GM12878 (cell line): Measurements from ENCODE around the gene TNIP1. TPM values are rescaled to one million over a fixed set of nuclear protein-coding genes. Genes with fewer than 3 reads are reported as not detected.

Experiments used
- ATAC-seq: fragments of 200-7000 bp; cut with Tn5 transposase; 3 replicates; pipeline ENCODE4 v1.9.1; 2020; ENCODE audit warnings: mild to moderate bottlenecking, moderate library complexity
- BruUV-seq: library from RNA; stranded (reverse); fragments of 400-500 nt; replicated peaks from 2 replicates; lab custom pipeline; 2021; lab: Mats Ljungman, UMichigan
- CTCF ChIA-PET: fragments of 300-600 bp; sonication (Branson Sonifier 250); formaldehyde crosslinking; extraction: SDS; loops from one replicate; lab custom pipeline; 2021; ENCODE audit warnings: inconsistent platforms; lab: Yijun Ruan, JAX
- POLR2A ChIA-PET: fragments of 350-600 bp; formaldehyde crosslinking; extraction: SDS; loops from one replicate; lab custom pipeline; 2021; ENCODE audit warnings: inconsistent platforms; lab: Charles Lee
- RAD21 ChIA-PET: fragments of 300-600 bp; sonication (Branson Sonifier 250); formaldehyde crosslinking; loops from one replicate; lab custom pipeline; 2023; ENCODE audit warnings: antibody characterized with exemption; ENCODE audit not compliant: unreplicated experiment; lab: Charles Lee
- SMC1A ChIA-PET: fragments of 300-600 bp; sonication (Branson Sonifier 250); formaldehyde crosslinking; loops from one replicate; lab custom pipeline; 2023; ENCODE audit not compliant: unreplicated experiment, uncharacterized antibody; lab: Charles Lee
- DNase-seq: peaks from one replicate; pipeline ENCODE4 v3.0.0-alpha.2; 2011; ENCODE audit warnings: low read depth, low spot score
- FAIRE-seq: peaks from 3 replicates; lab custom pipeline; 2011; peaks lifted over from hg19 to GRCh38; lab: Jason Lieb, UNC
- H2AFZ ChIP-seq: 2 replicates; pipeline ENCODE4 v1.6.0; 2011; ENCODE audit warnings: low read depth, low read length, control low read depth; ENCODE audit not compliant: control insufficient read depth
- H3K27ac ChIP-seq: 2 replicates; pipeline ENCODE4 v1.5.1; 2011; ENCODE audit warnings: control low read depth; ENCODE audit not compliant: control insufficient read depth, insufficient read depth
- H3K27me3 ChIP-seq, 2 experiments: replicated peaks in 1 of 2; 2 replicates each; pipeline versions ENCODE4 v1.6.0 to v1.6.1; 2011; ENCODE audit warnings: low read length in 1 of 2; ENCODE audit not compliant: control insufficient read depth in 2 of 2, insufficient read depth in 2 of 2
- H3K36me3 ChIP-seq, 2 experiments: 2 replicates each; pipeline ENCODE4 v1.5.1; 2011; ENCODE audit warnings: low read length in 1 of 2; ENCODE audit not compliant: control insufficient read depth in 2 of 2, insufficient read depth in 2 of 2
- H3K4me1 ChIP-seq: 2 replicates; pipeline ENCODE4 v1.6.1; 2011; ENCODE audit warnings: mild to moderate bottlenecking, low read length, moderate library complexity, mixed read lengths; ENCODE audit not compliant: control insufficient read depth, insufficient read depth
- H3K4me2 ChIP-seq: 2 replicates; pipeline ENCODE4 v1.6.0; 2011; ENCODE audit warnings: control low read depth; ENCODE audit not compliant: control insufficient read depth, insufficient read depth
- H3K4me3 ChIP-seq: fragments of 200-600 bp; sonication (generic); 2 replicates; pipeline ENCODE4 v1.5.1; 2016
- H3K79me2 ChIP-seq: 2 replicates; pipeline ENCODE4 v1.6.0; 2011; ENCODE audit warnings: low read length; ENCODE audit not compliant: control insufficient read depth, insufficient read depth
- H3K9ac ChIP-seq: 2 replicates; pipeline ENCODE4 v1.8.0; 2011; ENCODE audit warnings: low read length, control low read depth, mixed read lengths; ENCODE audit not compliant: control insufficient read depth, insufficient read depth
- H3K9me3 ChIP-seq: replicated peaks from 3 replicates; pipeline ENCODE4 v1.5.1; 2011; ENCODE audit warnings: mild to moderate bottlenecking, low read length; ENCODE audit not compliant: control insufficient read depth, insufficient read depth
- H4K20me1 ChIP-seq: 2 replicates; pipeline ENCODE4 v1.6.0; 2011; ENCODE audit not compliant: control insufficient read depth, insufficient read depth
- CHD1 ChIP-seq: IDR thresholded peaks from 2 replicates; pipeline ENCODE4 v1.6.1; 2012; ENCODE audit warnings: low read depth, low read length, improper control_type of control experiment
- E2F8 ChIP-seq: fragments of 450-650 bp; IDR thresholded peaks from 2 replicates; pipeline ENCODE4 v1.6.1; 2018; ENCODE audit warnings: mild to moderate bottlenecking, low read depth, moderate library complexity; ENCODE audit not compliant: partially characterized antibody
- ELK1 ChIP-seq: IDR thresholded peaks from 2 replicates; pipeline ENCODE4 v1.6.1; 2012; ENCODE audit warnings: low read depth, low read length, improper control_type of control experiment
- FOS ChIP-seq: IDR thresholded peaks from 3 replicates; pipeline ENCODE4 v1.6.1; 2011; ENCODE audit warnings: borderline replicate concordance; ENCODE audit not compliant: insufficient read length; ENCODE audit errors: extremely low read depth
- GABPA ChIP-seq: IDR thresholded peaks from 2 replicates; pipeline ENCODE4 v1.6.1; 2014; ENCODE audit warnings: antibody characterized with exemption, low read depth, mild to moderate bottlenecking, inconsistent platforms
- JUNB ChIP-seq: IDR thresholded peaks from 2 replicates; pipeline ENCODE4 v1.6.1; 2016; ENCODE audit warnings: antibody characterized with exemption, mild to moderate bottlenecking
- JUND ChIP-seq: IDR thresholded peaks from 2 replicates; pipeline ENCODE4 v1.6.1; 2012; ENCODE audit warnings: low read depth, mild to moderate bottlenecking, low read length, improper control_type of control experiment, moderate library complexity
- LARP7 ChIP-seq: fragments of 450-650 bp; IDR thresholded peaks from 2 replicates; pipeline ENCODE4 v1.6.1; 2017; ENCODE audit warnings: mild to moderate bottlenecking
- MLLT1 ChIP-seq: fragments of 450-650 bp; IDR thresholded peaks from 2 replicates; pipeline ENCODE4 v1.6.1; 2016; ENCODE audit warnings: mild to moderate bottlenecking
- MXI1 ChIP-seq: fragments of 150-350 bp; IDR thresholded peaks from 2 replicates; pipeline ENCODE4 v1.6.1; 2011; ENCODE audit warnings: low read depth, mild to moderate bottlenecking, inconsistent platforms, low read length, improper control_type of control experiment
- MYC ChIP-seq: IDR thresholded peaks from 2 replicates; pipeline ENCODE4 v1.6.1; 2011; ENCODE audit warnings: mild to moderate bottlenecking, low read length, moderate library complexity, inconsistent platforms; ENCODE audit not compliant: insufficient read depth, insufficient replicate concordance, insufficient read length, severe bottlenecking
- PAX5 ChIP-seq: IDR thresholded peaks from 2 replicates; pipeline ENCODE4 v1.6.1; 2011; ENCODE audit warnings: low read depth, low read length, borderline replicate concordance
- SMAD1 ChIP-seq: fragments of 450-650 bp; IDR thresholded peaks from 2 replicates; pipeline ENCODE4 v1.6.1; 2018; ENCODE audit warnings: mild to moderate bottlenecking, low read depth; ENCODE audit not compliant: partially characterized antibody
- SMC3 ChIP-seq: IDR thresholded peaks from 2 replicates; pipeline ENCODE4 v1.6.1; 2011; ENCODE audit warnings: low read length, improper control_type of control experiment, borderline replicate concordance
- STAT1 ChIP-seq: fragments of 450-650 bp; conservative IDR thresholded peaks from 2 replicates; pipeline ENCODE4 v1.6.1; 2014; ENCODE audit warnings: antibody characterized with exemption, mild to moderate bottlenecking
- SUPT20H ChIP-seq: IDR thresholded peaks from 2 replicates; pipeline ENCODE4 v1.6.1; 2011; ENCODE audit warnings: low read depth, mild to moderate bottlenecking, low read length, moderate library complexity, borderline replicate concordance; ENCODE audit not compliant: control insufficient read depth
- TBL1XR1 ChIP-seq: IDR thresholded peaks from 2 replicates; pipeline ENCODE4 v1.6.1; 2012; ENCODE audit warnings: low read depth, low read length, improper control_type of control experiment
- ZNF207 ChIP-seq: fragments of 450-650 bp; IDR thresholded peaks from 2 replicates; pipeline ENCODE4 v1.6.1; 2014; ENCODE audit warnings: antibody characterized with exemption, mild to moderate bottlenecking, borderline replicate concordance
- ZNF384 ChIP-seq: IDR thresholded peaks from 2 replicates; pipeline ENCODE4 v1.6.1; 2012; ENCODE audit warnings: low read depth, mild to moderate bottlenecking, low read length, improper control_type of control experiment, borderline replicate concordance
- WGBS: methylation state at CpG from one replicate; pipeline ENCODE4 v1.1.6; 2016; ENCODE audit warnings: low lambda C conversion rate; ENCODE audit not compliant: insufficient replicate concordance, insufficient coverage; ENCODE audit errors: missing lambda C conversion rate; 5-methylcytosine and 5-hydroxymethylcytosine counted together
- in situ Hi-C: fragments of 300-500 bp; cut with MboI; formaldehyde crosslinking; loops from 9 replicates; pipeline ENCODE4 v1.14.3; 2018; ENCODE audit warnings: mixed read lengths
- intact Hi-C: fragments of 100-400 bp; cut with micrococcal nuclease; formaldehyde crosslinking; loops from one replicate; pipeline ENCODE4 v1.14.2; 2022; ENCODE audit not compliant: unreplicated experiment
- polyA plus RNA-seq, 11 experiments: library from polyadenylated mRNA; depleted of rRNA in 4 of 11; unstranded in 6 of 11; stranded (reverse) in 5 of 11; fragments of >200 nt; fragmentation: Nextera tagmentation in 4 of 11; fragmentation: Illumina TruSeq in 1 of 11; extraction: Ambion mirVana in 4 of 11; extraction: Trizol in 1 of 11; gene quantifications; 1 replicate in 1 of 11; 2 replicates in 10 of 11; pipeline versions ENCODE4 v1.2.1 to v1.2.3, GENCODE V29; 2011 to 2016; ENCODE audit warnings: inconsistent platforms in 2 of 11, missing spikeins in 2 of 11, low read depth in 1 of 11
- total RNA-seq, 4 experiments: library from RNA; depleted of rRNA in 3 of 4; stranded (reverse); fragments of >200 nt in 3 of 4; fragmentation: Illumina TruSeq in 1 of 4; extraction: Trizol in 1 of 4; gene quantifications; 2 replicates each; pipeline versions ENCODE4 v1.2.1 to v1.2.3, GENCODE V29; 2013 to 2021

TNIP1 gene
- total and polyA plus RNA-seq, 10 of the 15 experiments (the other 5 are each of a cell fraction or from before 2014, with no cell fraction given), result 4.4 to 279 (median 150) TPM

GRCh38 chr5:151052836-151053235 lies 28.0 kb downstream of the TNIP1 start:
- H4K20me1 ChIP-seq, result no peaks in the 10 kb centered on the region; the same call in none of the 2 replicates
- peaks cover 17% of the 10 kb centered on the region for H3K79me2 ChIP-seq
- 72% methylated on average over 3 of the region's 3 CpGs for WGBS
- no TSS peak for BruUV-seq
- H3K27me3 ChIP-seq, result no peaks in the 10 kb centered on the region
- ChIA-PET POLR2A (interaction anchor here (0.5 to 4.2 kb wide), 7 partner anchors 26 to 954 kb away, joined by 3 to 23 read pairs (median 4); no protein-coding TSS in a partner anchor), SMC1A (interaction anchor here (0.7 to 9.9 kb wide), 19 partner anchors 12 to 263 kb away, joined by 3 to 279 read pairs (median 7); partner anchors contain the start of gene TNIP1), CTCF (interaction anchor here (0.9 to 15.8 kb wide), 23 partner anchors 7 to 261 kb away, joined by 3 to 691 read pairs (median 5); partner anchors contain the start of gene ANXA6), RAD21 (interaction anchor here (0.8 to 7.7 kb wide), 21 partner anchors 13 to 263 kb away, joined by 3 to 178 read pairs (median 6); no protein-coding TSS in a partner anchor)
- intact Hi-C loops (loop anchor here (5.0 kb wide), 1 partner anchor 264 kb away; no protein-coding TSS in a partner anchor), in situ Hi-C loops (loop anchor here (5.0 kb wide), 2 partner anchors 69 to 109 kb away; no protein-coding TSS in a partner anchor)
- H3K4me2 ChIP-seq, result no peak overlapping the region
- no peak overlapping the region; the same call in 1 of the 2 replicates for H3K9ac ChIP-seq
- DNase-seq (no peak), FAIRE-seq (no peak), ATAC-seq (no peak)
- no peak overlapping the region for H3K4me3 ChIP-seq
- no peak overlapping the region for H3K27ac ChIP-seq
- H2AFZ ChIP-seq, result no peak overlapping the region
- H3K9me3 ChIP-seq, result no peaks in the 10 kb centered on the region
- H3K36me3 ChIP-seq, result peaks cover 50 to 65% of the 10 kb centered on the region in 2 experiments
- no peaks in the 10 kb centered on the region; the same call in 1 of the 2 replicates for H3K4me1 ChIP-seq
- TF ChIP-seq JUNB (no peak), MYC (no peak), SUPT20H (no peak), PAX5 (no peak), MLLT1 (no peak), E2F8 (no peak), JUND (no peak), ELK1 (no peak), TBL1XR1 (no peak), SMC3 (no peak), CHD1 (no peak), STAT1 (no peak), ZNF207 (no peak), ZNF384 (no peak), MXI1 (no peak), FOS (no peak), LARP7 (no peak), SMAD1 (no peak), GABPA (no peak)
